Subcutaneous abdominal adipose tissue (tissue), 5 donors: Measurements from ENCODE around the gene BACE2.

Experiments
- H3K27ac ChIP-seq: one replicate; pipeline ENCODE4 v1.7.0; 2013; ENCODE audit warnings: low read depth, mild to moderate bottlenecking, inconsistent platforms, low read length, moderate library complexity
- H3K27me3 ChIP-seq, 5 donors: one replicate each; pipeline ENCODE4 v1.7.0; 2013; ENCODE audit warnings: low read length in 5 of 5, inconsistent platforms in 1 of 5; ENCODE audit not compliant: control insufficient read depth in 5 of 5, insufficient read depth in 4 of 5
- H3K36me3 ChIP-seq, 5 donors: one replicate each; pipeline ENCODE4 v1.7.0; 2013; ENCODE audit warnings: low read length in 5 of 5; ENCODE audit not compliant: control insufficient read depth in 5 of 5, insufficient read depth in 5 of 5
- H3K4me1 ChIP-seq, 5 donors: one replicate each; pipeline ENCODE4 v1.7.0; 2013; ENCODE audit warnings: low read length in 5 of 5, mild to moderate bottlenecking in 3 of 5, moderate library complexity in 1 of 5; ENCODE audit not compliant: control insufficient read depth in 5 of 5, insufficient read depth in 5 of 5
- H3K4me3 ChIP-seq, 5 donors: one replicate each; pipeline ENCODE4 v1.7.0; 2013; ENCODE audit warnings: low read length in 5 of 5, low read depth in 1 of 5
- H3K9ac ChIP-seq, 5 donors: one replicate each; pipeline ENCODE4 v1.7.0; 2013; ENCODE audit warnings: low read length in 5 of 5, mild to moderate bottlenecking in 4 of 5, moderate library complexity in 3 of 5
- H3K9me3 ChIP-seq, 5 donors: one replicate each; pipeline ENCODE4 v1.7.0; 2013; ENCODE audit warnings: low read length in 5 of 5; ENCODE audit not compliant: control insufficient read depth in 5 of 5
- donor health status: healthy.
- donor health status: healthy.
- donor health status: healthy.
- donor health status: healthy.
- donor health status: healthy.

The BACE2 gene

DNA sequence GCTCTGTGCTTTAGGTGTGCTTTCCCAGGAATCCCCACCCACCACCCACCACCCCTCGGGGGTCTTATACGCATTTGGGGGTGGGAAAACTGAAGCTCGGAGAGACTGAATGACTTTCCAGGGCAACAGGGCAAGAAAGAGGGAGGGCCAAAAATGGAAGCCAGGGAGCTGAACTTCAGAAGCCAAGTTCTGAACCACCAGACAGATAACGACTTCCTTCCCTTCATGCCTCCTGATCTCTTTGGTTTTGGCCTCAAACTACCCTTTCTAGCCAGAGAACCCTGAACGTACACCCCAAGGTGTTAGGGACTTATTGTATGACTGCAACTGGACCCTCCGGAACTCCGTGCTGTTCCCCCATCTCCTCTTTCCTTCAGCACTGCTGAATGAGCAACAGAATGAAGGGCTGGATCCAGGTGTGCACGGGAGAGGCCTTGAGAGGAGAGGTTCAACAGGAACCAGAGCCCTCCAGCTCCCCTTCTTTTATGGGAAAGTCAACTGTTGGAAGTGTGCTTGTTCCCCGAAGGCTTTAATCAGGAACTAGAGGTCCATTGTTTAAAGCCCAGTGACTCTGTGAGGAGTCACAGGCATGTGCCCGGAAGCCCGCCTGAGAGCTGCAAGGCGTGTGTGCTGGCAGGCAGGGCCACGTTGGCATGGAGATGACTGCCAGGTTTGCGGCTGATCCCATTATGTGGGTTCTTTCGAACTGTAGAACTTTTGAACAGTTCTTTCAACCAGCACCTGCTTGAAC, 3.1 kb downstream of the BACE2 start:
- Histone ChIP-seq H3K9me3 (no peaks in the 10 kb centered on the region), H3K4me3 (peak overlapping the region in 1 of 5 donors; percentile 22), H3K9ac (peak overlapping the region in 1 of 5 donors; percentile 22), H3K27me3 (peaks cover 0 to 2% (median 0%) of the 10 kb centered on the region in 5 donors), H3K36me3 (no peaks in the 10 kb centered on the region), H3K27ac (peak overlapping the region; percentile 57), H3K4me1 (peaks cover 0 to 41% (median 20%) of the 10 kb centered on the region in 5 donors)

DNA sequence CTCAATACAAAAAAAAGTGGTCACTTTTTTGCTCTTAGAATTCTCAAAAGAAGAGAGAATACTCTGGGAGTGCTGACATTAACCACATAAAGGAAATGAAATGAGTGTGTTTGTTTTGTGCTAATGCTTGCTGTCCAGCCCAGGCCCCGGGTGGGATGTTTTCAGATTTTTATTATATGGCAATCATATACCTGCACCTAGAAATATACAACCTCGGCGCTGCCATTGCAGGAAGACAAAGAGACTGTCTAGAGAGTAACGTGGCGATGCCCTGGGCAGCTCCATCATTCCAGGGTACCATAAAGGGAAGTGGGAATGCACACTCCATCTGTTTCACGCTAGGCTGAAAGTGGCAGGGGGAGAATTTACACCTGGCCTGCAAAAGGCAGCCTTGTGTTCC, 7.1 kb downstream of the BACE2 start:
- Histone ChIP-seq H3K9me3 (no peaks in the 10 kb centered on the region), H3K4me1 (peaks cover 0 to 41% (median 4%) of the 10 kb centered on the region in 5 donors), H3K27ac (no peak overlapping the region), H3K4me3 (no peak overlapping the region), H3K9ac (no peak overlapping the region), H3K36me3 (no peaks in the 10 kb centered on the region), H3K27me3 (no peaks in the 10 kb centered on the region)

DNA sequence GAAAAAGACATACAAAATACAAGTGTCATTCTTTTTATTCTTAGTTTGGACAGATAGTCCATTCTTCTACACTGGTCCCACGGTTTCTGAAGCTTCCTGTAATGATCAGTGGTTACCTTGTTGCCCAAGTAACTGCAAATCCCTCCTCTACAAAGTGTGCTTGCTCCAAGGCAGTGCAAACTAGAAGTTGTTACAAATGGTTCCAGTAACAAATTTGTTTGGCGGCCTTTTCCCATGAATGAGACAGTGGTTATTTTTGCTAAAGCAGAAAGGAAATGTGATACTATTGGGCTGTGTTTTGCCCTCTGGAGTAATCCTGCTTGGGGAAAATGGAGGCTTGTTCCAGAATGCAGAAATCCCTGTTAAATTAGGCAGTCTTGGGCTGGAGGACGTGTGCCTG, 8.9 kb downstream of the BACE2 start:
- Histone ChIP-seq H3K36me3 (no peaks in the 10 kb centered on the region), H3K27ac (no peak overlapping the region), H3K4me3 (no peak overlapping the region), H3K4me1 (peaks cover 0 to 31% (median 4%) of the 10 kb centered on the region in 5 donors), H3K27me3 (no peaks in the 10 kb centered on the region), H3K9ac (no peak overlapping the region), H3K9me3 (no peaks in the 10 kb centered on the region)

DNA sequence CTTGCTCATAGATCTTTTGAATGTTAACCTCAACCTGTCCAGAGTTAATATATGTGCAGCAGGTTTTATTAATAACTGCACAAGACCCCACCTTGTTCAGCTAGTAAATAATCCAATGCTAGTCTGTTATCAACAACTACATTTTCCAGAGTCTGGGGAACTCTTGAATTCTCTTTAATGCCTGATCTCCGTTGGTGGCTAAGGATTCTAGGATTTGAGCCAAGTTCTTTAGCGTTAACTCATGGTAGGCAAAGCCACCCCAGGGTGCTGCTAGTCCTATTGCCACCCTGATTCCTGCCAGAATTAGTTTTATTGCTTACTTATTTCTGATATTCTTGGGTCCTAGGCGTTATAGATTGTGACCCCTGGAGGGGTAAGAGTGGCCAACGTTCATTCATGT, 12.8 kb downstream of the BACE2 start:
- no peak overlapping the region for H3K4me3 ChIP-seq
- peaks cover 0 to 20% (median 3%) of the 10 kb centered on the region in 5 donors for H3K4me1 ChIP-seq
- H3K9me3 ChIP-seq = no peaks in the 10 kb centered on the region
- H3K36me3 ChIP-seq = no peaks in the 10 kb centered on the region
- H3K27ac ChIP-seq = no peak overlapping the region
- no peaks in the 10 kb centered on the region for H3K27me3 ChIP-seq
- H3K9ac ChIP-seq = no peak overlapping the region

DNA sequence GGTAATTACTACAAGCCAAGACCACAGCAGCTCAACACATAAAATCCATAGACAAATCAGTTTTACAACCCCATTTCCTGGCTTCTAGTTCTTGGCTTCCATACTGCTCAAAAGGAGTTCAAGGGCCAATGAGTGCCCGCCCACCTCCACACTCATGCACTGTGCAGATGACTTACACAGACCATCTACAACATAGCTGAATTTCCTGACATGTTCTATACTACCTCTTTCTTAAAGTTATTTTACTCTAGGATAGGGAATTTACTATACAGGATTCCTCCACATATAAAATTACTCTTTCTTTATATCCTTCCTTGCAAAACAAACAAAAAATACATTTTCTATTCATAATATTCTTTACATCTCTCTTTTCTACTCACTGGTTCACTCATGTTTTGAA, 14.6 kb downstream of the BACE2 start:
- Histone ChIP-seq H3K4me3 (no peak overlapping the region), H3K9me3 (no peaks in the 10 kb centered on the region), H3K4me1 (peaks cover 0 to 20% (median 3%) of the 10 kb centered on the region in 5 donors), H3K27ac (no peak overlapping the region), H3K9ac (no peak overlapping the region), H3K36me3 (no peaks in the 10 kb centered on the region), H3K27me3 (no peaks in the 10 kb centered on the region)

DNA sequence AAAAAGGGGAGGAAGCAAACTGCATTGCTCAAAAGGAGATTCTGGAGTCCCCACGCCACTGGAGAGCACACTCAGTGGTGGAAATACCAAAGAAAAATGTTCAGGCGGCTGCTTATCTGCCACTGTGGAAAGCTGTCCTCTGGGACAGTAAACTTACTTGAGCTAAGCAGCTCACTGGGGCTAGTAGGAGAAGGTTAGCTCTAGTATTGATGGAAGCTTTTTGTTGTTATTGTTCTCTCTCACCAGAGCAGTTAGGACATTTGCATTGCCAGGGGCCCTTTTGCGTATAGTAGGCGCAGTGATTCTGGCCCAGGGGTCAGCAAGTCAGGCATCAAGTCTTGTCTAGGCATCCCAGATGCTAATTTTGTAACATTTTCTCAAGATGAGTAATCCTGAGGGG, 15.6 kb downstream of the BACE2 start:
- H3K27ac ChIP-seq = no peak overlapping the region
- H3K27me3 ChIP-seq = no peaks in the 10 kb centered on the region
- no peaks in the 10 kb centered on the region for H3K36me3 ChIP-seq
- no peak overlapping the region for H3K4me3 ChIP-seq
- peaks cover 0 to 18% (median 3%) of the 10 kb centered on the region in 5 donors for H3K4me1 ChIP-seq
- no peak overlapping the region for H3K9ac ChIP-seq
- H3K9me3 ChIP-seq = peaks cover 0 to 3% (median 0%) of the 10 kb centered on the region in 5 donors

DNA sequence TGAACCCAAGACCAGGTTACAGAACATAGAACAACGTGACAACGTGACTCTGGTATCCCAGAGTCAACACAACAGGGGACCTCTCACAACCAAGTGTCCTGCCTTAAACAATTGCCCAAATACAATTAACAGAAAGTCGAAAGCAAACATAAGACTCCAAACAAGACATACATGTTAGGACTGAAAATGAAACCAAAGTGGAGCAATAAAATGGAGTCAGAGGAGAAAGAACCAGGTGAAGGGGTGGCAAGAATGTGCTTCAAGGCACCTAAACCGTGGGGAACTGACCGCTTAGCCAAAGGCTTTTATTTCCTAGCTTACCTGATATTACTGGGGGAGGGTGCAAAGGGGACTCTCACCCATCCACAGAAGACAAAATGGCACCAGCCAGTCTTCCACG, 17.8 kb downstream of the BACE2 start:
- H3K9ac ChIP-seq = no peak overlapping the region
- H3K36me3 ChIP-seq = no peaks in the 10 kb centered on the region
- H3K4me1 ChIP-seq = peaks cover 0 to 4% (median 0%) of the 10 kb centered on the region in 5 donors
- H3K4me3 ChIP-seq = no peak overlapping the region
- no peak overlapping the region for H3K27ac ChIP-seq
- peaks cover 3 to 9% (median 7%) of the 10 kb centered on the region in 5 donors for H3K9me3 ChIP-seq
- H3K27me3 ChIP-seq = no peaks in the 10 kb centered on the region

DNA sequence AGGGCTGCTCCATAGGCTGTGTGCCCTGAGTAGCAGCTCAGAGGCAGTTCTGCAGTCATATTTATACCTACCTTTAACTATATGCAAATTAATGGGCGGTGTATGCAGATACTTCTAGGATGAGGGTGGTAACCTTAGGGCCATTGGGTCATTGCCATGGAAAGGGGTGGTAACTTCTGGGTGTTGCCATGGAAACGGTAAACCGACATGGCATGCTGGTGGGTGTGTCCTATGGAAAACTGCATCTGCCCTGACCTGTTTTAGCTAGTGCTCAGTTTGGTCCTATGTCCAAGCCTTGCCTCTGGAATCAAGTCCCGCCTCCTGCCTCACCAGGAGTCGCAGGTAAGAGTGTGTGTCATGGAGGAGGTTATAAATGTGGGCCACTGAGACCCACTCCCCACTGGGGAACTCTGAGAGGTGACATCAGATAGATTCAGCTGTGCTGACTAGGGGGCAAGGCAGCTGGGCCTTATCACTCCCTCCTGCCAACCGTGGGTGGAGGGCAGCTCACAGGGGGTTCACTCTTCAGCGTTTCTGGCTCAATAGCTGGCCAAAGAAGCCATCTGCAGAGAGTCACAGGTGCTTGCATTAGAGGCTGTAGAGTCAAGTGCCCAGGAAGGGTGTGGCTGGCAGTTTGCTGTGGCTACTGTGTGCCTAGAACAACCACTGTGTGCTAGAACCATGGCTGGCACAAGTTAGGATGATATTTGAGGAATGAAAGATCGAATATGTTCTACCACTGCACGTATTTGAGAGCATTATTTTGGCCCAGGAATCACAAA, 19.0 kb downstream of the BACE2 start:
- Histone ChIP-seq H3K9me3 (peaks cover 3 to 9% (median 7%) of the 10 kb centered on the region in 5 donors), H3K4me1 (peaks cover 0 to 4% (median 0%) of the 10 kb centered on the region in 5 donors)

DNA sequence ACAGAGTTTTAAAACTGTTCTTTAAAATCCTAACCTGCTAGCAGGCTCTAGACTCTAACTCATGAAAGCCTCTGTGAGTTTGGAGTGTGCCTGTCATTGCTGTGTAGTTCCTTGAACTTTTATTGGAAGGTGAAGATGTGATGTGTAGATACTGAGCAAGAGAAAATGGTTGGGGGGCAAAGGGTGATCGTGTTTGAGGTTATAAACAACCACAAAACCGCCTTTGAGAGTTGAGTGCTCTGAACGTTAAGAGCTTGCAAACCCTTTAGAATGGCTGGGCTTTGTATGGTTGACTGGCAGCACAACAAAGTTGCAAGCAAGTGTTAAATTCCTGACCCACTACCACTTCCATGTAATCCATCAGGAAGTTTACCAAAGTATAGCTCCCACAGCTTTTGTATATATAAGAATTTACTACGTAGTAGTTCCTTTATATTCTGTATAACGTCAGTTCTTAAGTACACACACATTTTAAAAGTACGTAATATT, 19.6 kb downstream of the BACE2 start:
- Histone ChIP-seq H3K4me1 (peaks cover 0 to 4% (median 0%) of the 10 kb centered on the region in 5 donors), H3K9me3 (peaks cover 3 to 9% (median 7%) of the 10 kb centered on the region in 5 donors), H3K27me3 (no peaks in the 10 kb centered on the region), H3K36me3 (no peaks in the 10 kb centered on the region), H3K27ac (no peak overlapping the region), H3K9ac (no peak overlapping the region), H3K4me3 (no peak overlapping the region)

More for the DNA sequence above, 19.0 kb downstream of the BACE2 start:
- H3K27ac ChIP-seq = no peak overlapping the region
- H3K9ac ChIP-seq = no peak overlapping the region
- H3K36me3 ChIP-seq = no peaks in the 10 kb centered on the region
- H3K27me3 ChIP-seq = no peaks in the 10 kb centered on the region
- H3K4me3 ChIP-seq = no peak overlapping the region
